ENCODE data around the gene SLC12A6. TPM values are rescaled to one million over a fixed set of nuclear protein-coding genes. Genes with fewer than 3 reads are reported as not detected.

Gene SLC12A6
- polyA plus RNA-seq, 1 experiment, result 21.1 TPM

DNA sequence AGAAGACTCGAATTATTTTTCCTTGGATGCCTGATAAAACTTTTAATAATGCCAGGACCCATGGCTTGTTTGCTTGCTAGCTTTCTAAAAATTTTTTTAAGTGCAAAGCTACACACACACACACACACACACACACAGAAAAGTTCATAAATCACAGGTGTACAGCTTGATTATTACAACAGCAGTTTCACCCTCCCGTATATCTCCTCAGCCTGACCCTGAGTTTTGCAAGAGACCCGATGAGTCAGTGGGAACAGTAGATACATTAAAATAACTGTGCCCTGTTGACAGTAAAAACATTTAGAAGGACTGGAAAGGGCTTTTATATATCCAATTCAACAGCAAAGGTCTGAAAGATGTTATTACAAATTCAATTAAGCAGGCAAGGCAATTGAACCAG, 66.1 kb downstream of the SLC12A6 start:
- TF ChIP-seq, protein P1, sequence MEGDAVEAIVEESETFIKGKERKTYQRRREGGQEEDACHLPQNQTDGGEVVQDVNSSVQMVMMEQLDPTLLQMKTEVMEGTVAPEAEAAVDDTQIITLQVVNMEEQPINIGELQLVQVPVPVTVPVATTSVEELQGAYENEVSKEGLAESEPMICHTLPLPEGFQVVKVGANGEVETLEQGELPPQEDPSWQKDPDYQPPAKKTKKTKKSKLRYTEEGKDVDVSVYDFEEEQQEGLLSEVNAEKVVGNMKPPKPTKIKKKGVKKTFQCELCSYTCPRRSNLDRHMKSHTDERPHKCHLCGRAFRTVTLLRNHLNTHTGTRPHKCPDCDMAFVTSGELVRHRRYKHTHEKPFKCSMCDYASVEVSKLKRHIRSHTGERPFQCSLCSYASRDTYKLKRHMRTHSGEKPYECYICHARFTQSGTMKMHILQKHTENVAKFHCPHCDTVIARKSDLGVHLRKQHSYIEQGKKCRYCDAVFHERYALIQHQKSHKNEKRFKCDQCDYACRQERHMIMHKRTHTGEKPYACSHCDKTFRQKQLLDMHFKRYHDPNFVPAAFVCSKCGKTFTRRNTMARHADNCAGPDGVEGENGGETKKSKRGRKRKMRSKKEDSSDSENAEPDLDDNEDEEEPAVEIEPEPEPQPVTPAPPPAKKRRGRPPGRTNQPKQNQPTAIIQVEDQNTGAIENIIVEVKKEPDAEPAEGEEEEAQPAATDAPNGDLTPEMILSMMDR (IDR thresholded peaks at IDR 0.05; ENCODE audit: insufficient read depth, low read depth, low read length), result no peak
- Histone ChIP-seq H3K36me3 (ENCODE audit: control insufficient read depth, insufficient read depth, low read length) (no peaks in the 10 kb centered on the region), H3K27me3 (ENCODE audit: control insufficient read depth, insufficient read depth, low read length) (no peaks in the 10 kb centered on the region), H3K4me3 (ENCODE audit: low read depth, low read length) (no peak overlapping the region)
- DNase-seq (ENCODE audit: low read depth), result peak; percentile 35
- ChIA-PET POLR2A (interaction anchor here (0.6 kb wide), 1 partner anchor 33 kb away, joined by 3 read pairs; no protein-coding TSS in a partner anchor), CTCF (interaction anchor here (1.1 kb wide), 1 partner anchor 10 kb away, joined by 3 read pairs; no protein-coding TSS in a partner anchor)

DNA sequence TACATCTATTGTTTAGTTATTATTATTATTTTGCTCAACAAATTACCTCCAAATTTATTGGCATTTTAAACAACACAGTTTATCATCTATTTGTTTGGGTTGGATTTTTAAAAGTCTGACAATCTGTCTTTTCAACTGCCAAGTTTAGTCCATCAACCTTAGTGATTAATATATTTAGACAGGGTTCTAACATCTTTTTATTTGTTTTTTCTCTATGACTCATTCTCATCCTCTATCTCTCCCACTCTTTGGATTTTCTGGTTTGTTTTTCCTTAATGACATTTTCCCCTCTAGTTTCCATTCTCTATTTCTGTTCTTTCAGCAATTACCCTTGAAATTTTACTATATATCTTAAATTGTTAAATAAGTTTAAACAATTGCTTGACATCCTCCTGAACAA, 70.8 kb downstream of the SLC12A6 start:
- ChIA-PET POLR2A (no interaction called here), CTCF (interaction anchor here (1.0 kb wide), 1 partner anchor 26 kb away, joined by 3 read pairs; no protein-coding TSS in a partner anchor)
- Histone ChIP-seq H3K4me3 (ENCODE audit: low read depth, low read length) (no peak overlapping the region), H3K27me3 (ENCODE audit: control insufficient read depth, insufficient read depth, low read length) (no peaks in the 10 kb centered on the region), H3K36me3 (ENCODE audit: control insufficient read depth, insufficient read depth, low read length) (no peaks in the 10 kb centered on the region)
- no peak for DNase-seq (ENCODE audit: low read depth)
- TF ChIP-seq, protein P1 (IDR thresholded peaks at IDR 0.05; ENCODE audit: insufficient read depth, low read depth, low read length), result no peak

DNA sequence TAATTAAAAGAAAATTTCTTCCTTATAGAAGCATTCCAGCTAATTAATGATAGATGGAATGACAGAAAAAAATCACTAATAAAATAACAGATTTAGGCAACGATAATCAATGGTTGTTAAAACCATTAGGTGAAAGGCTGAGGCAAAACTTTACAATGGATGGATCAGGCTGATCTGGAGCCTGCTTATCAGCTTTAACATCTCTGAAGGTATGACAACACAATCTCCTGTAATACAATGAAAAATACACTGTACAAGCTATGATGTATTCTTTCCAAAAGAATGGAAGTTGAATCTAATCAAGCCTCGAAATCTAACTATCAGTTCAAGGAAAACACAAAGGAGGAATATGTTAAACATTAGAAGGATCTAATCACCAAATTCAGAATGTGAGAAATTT, 73.5 kb downstream of the SLC12A6 start:
- Histone ChIP-seq H3K36me3 (ENCODE audit: control insufficient read depth, insufficient read depth, low read length) (no peaks in the 10 kb centered on the region), H3K27me3 (ENCODE audit: control insufficient read depth, insufficient read depth, low read length) (no peaks in the 10 kb centered on the region), H3K4me3 (ENCODE audit: low read depth, low read length) (no peak overlapping the region)
- TF ChIP-seq, protein P1 (IDR thresholded peaks at IDR 0.05; ENCODE audit: insufficient read depth, low read depth, low read length), result no peak
- ChIA-PET POLR2A (no interaction called here), CTCF (interaction anchor here (0.6 to 1.8 kb wide), 4 partner anchors 11 to 79 kb away, joined by 3 to 7 read pairs (median 6); partner anchors contain the start of genes NOP10 and NUTM1)
- DNase-seq (ENCODE audit: low read depth), result no peak

DNA sequence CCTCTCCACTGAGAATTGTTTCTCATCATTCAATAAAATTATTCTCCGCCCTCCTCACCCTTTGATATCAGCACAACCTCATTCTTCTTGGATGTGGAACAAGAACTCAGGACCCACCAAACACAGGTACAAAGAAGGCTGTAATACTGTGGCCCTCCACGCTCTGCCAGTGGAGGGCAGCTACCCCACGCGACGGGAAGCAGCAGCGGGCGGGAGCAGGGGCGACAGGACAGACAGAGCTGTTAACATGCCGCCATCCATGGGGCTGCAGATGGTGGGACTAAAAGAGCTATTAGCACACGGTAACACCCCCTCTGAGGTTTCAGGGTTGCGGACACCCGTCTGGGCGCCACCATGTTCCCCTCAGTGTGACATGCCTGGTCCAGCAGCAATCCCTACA, 75.2 kb downstream of the SLC12A6 start:
- Histone ChIP-seq H3K4me3 (ENCODE audit: low read depth, low read length) (no peak overlapping the region), H3K27me3 (ENCODE audit: control insufficient read depth, insufficient read depth, low read length) (no peaks in the 10 kb centered on the region), H3K36me3 (ENCODE audit: control insufficient read depth, insufficient read depth, low read length) (no peaks in the 10 kb centered on the region)
- TF ChIP-seq, protein P1 (IDR thresholded peaks at IDR 0.05; ENCODE audit: insufficient read depth, low read depth, low read length), result no peak
- CTCF ChIA-PET, result no interaction called here
- POLR2A ChIA-PET, result no interaction called here
- no peak for DNase-seq (ENCODE audit: low read depth)

DNA sequence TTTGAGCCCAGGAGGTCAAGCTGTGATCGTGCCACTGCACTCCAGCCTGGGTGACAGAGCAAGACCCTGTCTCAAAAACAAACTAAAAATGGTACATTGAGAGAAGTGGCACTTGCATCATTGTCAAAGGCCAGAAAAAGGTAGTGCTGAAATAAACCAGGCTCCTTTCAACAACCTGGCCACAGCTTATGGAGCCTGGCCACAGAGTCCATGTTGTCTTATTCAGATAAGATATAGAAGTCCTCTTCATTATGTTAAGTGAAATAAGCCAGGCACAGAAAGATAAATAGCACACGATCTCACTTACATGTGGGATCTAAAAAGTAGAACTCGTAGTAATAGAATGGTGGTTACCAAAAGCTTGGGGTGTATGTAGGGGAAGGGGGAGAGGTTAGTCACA, 78.0 kb downstream of the SLC12A6 start:
- CTCF ChIA-PET, result interaction anchor here (4.7 kb wide), 1 partner anchor 17 kb away, joined by 21 read pairs; no protein-coding TSS in a partner anchor
- H3K27me3 ChIP-seq (ENCODE audit: control insufficient read depth, insufficient read depth, low read length), result no peaks in the 10 kb centered on the region
- H3K36me3 ChIP-seq (ENCODE audit: control insufficient read depth, insufficient read depth, low read length), result no peaks in the 10 kb centered on the region
- POLR2A ChIA-PET, result no interaction called here
- H3K4me3 ChIP-seq (ENCODE audit: low read depth, low read length), result no peak overlapping the region
- TF ChIP-seq, protein P1 (IDR thresholded peaks at IDR 0.05; ENCODE audit: insufficient read depth, low read depth, low read length), result no peak
- DNase-seq (ENCODE audit: low read depth), result no peak
